Measurements from ENCODE around the gene HSP90B1. TPM values are rescaled to one million over a fixed set of nuclear protein-coding genes. Genes with fewer than 3 reads are reported as not detected.

HSP90B1 gene
- total and polyA plus RNA-seq, 10 of the 15 experiments (the other 5 are each of a cell fraction or from before 2014, with no cell fraction given), result 254 to 968 (median 560) TPM

DNA sequence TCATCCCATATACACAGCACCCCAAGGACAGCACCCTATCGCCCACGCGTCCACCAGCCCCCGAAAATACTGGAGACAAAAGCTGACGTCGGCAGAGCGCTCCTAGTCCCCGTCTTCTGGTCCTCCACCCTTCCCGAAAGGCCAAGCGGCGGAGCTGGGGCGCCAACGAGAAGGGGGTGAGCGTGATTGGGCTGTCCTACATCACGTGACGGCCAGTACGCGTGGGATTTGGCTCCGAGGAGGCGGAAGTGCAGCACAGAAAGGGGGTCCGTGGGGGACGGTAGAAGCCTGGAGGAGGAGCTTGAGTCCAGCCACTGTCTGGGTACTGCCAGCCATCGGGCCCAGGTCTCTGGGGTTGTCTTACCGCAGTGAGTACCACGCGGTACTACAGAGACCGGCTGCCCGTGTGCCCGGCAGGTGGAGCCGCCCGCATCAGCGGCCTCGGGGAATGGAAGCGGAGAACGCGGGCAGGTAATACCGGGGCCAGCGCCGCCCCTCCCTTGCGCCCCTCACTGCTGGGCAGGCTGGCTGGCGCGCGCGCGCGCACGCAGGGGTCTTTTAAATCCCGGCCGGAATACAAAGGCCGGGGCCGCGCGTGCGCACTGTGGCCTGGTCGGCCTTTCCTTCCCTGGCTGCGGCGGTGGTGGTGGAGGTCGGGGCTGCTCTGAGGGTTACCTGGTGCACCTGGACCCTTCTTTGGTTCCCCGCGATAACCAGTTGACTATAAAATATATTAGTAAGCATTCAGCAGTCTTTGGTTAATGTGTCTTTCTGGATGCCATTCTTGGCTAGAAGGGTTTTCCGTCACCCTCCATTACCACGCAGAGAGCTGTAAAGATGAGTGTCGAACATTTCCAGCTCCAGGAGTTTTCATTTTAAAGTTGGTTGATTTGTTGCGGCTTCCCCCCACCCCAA, 35.6 kb downstream of the HSP90B1 start, which contains the start of gene TDG (continued):
- TF ChIP-seq, protein P1, sequence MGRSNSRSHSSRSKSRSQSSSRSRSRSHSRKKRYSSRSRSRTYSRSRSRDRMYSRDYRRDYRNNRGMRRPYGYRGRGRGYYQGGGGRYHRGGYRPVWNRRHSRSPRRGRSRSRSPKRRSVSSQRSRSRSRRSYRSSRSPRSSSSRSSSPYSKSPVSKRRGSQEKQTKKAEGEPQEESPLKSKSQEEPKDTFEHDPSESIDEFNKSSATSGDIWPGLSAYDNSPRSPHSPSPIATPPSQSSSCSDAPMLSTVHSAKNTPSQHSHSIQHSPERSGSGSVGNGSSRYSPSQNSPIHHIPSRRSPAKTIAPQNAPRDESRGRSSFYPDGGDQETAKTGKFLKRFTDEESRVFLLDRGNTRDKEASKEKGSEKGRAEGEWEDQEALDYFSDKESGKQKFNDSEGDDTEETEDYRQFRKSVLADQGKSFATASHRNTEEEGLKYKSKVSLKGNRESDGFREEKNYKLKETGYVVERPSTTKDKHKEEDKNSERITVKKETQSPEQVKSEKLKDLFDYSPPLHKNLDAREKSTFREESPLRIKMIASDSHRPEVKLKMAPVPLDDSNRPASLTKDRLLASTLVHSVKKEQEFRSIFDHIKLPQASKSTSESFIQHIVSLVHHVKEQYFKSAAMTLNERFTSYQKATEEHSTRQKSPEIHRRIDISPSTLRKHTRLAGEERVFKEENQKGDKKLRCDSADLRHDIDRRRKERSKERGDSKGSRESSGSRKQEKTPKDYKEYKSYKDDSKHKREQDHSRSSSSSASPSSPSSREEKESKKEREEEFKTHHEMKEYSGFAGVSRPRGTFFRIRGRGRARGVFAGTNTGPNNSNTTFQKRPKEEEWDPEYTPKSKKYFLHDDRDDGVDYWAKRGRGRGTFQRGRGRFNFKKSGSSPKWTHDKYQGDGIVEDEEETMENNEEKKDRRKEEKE (IDR thresholded peaks at IDR 0.05), result no peak
- TF ChIP-seq NFIC (IDR thresholded peaks at IDR 0.05; ENCODE audit: low read depth, low read length) (no peak), PAX5 (IDR thresholded peaks at IDR 0.05; ENCODE audit: borderline replicate concordance, low read depth, low read length) (0 out of 2 replicates have a peak, but pooled peaks have one; percentile 4), POLR2AphosphoS5 (IDR thresholded peaks at IDR 0.05; ENCODE audit: low read length) (peak; percentile 96), TBL1XR1 (IDR thresholded peaks at IDR 0.05; ENCODE audit: low read depth, low read length) (no peak; the same call in 1 of the 2 replicates), NBN (IDR thresholded peaks at IDR 0.05) (peak; percentile 85), CBFB (IDR thresholded peaks at IDR 0.05; ENCODE audit: low read depth) (peak; percentile 71; the same call in 1 of the 2 replicates), CREB1 (IDR thresholded peaks at IDR 0.05; ENCODE audit: low read depth) (peak; percentile 59; the same call in 1 of the 2 replicates), CHD2 (IDR thresholded peaks at IDR 0.05; ENCODE audit: borderline replicate concordance, low read depth, low read length) (peak; percentile 82), EP300 (IDR thresholded peaks at IDR 0.05; ENCODE audit: borderline replicate concordance in 1 of 2, control insufficient read depth in 1 of 2, low read depth in 2 of 2, low read length in 2 of 2) (no peak), IKZF1 (conservative IDR thresholded peaks at IDR 0.05) (peak; percentile 89), CBX3 (IDR thresholded peaks at IDR 0.05; ENCODE audit: borderline replicate concordance, low read depth) (no peak)
- TF ChIP-seq, protein P2, sequence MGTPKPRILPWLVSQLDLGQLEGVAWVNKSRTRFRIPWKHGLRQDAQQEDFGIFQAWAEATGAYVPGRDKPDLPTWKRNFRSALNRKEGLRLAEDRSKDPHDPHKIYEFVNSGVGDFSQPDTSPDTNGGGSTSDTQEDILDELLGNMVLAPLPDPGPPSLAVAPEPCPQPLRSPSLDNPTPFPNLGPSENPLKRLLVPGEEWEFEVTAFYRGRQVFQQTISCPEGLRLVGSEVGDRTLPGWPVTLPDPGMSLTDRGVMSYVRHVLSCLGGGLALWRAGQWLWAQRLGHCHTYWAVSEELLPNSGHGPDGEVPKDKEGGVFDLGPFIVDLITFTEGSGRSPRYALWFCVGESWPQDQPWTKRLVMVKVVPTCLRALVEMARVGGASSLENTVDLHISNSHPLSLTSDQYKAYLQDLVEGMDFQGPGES (IDR thresholded peaks at IDR 0.05), result peak; percentile 47
- TF ChIP-seq, protein P3, sequence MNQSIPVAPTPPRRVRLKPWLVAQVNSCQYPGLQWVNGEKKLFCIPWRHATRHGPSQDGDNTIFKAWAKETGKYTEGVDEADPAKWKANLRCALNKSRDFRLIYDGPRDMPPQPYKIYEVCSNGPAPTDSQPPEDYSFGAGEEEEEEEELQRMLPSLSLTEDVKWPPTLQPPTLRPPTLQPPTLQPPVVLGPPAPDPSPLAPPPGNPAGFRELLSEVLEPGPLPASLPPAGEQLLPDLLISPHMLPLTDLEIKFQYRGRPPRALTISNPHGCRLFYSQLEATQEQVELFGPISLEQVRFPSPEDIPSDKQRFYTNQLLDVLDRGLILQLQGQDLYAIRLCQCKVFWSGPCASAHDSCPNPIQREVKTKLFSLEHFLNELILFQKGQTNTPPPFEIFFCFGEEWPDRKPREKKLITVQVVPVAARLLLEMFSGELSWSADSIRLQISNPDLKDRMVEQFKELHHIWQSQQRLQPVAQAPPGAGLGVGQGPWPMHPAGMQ (IDR thresholded peaks at IDR 0.05; ENCODE audit: borderline replicate concordance), result no peak
- TF ChIP-seq, protein P4, sequence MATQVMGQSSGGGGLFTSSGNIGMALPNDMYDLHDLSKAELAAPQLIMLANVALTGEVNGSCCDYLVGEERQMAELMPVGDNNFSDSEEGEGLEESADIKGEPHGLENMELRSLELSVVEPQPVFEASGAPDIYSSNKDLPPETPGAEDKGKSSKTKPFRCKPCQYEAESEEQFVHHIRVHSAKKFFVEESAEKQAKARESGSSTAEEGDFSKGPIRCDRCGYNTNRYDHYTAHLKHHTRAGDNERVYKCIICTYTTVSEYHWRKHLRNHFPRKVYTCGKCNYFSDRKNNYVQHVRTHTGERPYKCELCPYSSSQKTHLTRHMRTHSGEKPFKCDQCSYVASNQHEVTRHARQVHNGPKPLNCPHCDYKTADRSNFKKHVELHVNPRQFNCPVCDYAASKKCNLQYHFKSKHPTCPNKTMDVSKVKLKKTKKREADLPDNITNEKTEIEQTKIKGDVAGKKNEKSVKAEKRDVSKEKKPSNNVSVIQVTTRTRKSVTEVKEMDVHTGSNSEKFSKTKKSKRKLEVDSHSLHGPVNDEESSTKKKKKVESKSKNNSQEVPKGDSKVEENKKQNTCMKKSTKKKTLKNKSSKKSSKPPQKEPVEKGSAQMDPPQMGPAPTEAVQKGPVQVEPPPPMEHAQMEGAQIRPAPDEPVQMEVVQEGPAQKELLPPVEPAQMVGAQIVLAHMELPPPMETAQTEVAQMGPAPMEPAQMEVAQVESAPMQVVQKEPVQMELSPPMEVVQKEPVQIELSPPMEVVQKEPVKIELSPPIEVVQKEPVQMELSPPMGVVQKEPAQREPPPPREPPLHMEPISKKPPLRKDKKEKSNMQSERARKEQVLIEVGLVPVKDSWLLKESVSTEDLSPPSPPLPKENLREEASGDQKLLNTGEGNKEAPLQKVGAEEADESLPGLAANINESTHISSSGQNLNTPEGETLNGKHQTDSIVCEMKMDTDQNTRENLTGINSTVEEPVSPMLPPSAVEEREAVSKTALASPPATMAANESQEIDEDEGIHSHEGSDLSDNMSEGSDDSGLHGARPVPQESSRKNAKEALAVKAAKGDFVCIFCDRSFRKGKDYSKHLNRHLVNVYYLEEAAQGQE (IDR thresholded peaks at IDR 0.05; ENCODE audit: low read depth, low read length), result no peak
- TF ChIP-seq, protein P5, sequence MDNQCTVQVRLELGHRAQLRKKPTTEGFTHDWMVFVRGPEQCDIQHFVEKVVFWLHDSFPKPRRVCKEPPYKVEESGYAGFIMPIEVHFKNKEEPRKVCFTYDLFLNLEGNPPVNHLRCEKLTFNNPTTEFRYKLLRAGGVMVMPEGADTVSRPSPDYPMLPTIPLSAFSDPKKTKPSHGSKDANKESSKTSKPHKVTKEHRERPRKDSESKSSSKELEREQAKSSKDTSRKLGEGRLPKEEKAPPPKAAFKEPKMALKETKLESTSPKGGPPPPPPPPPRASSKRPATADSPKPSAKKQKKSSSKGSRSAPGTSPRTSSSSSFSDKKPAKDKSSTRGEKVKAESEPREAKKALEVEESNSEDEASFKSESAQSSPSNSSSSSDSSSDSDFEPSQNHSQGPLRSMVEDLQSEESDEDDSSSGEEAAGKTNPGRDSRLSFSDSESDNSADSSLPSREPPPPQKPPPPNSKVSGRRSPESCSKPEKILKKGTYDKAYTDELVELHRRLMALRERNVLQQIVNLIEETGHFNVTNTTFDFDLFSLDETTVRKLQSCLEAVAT (IDR thresholded peaks at IDR 0.05), result peak; percentile 60; the same call in 1 of the 2 replicates
